Measurements from ENCODE around the gene LTB4R.

Gene LTB4R

GRCh38 chr14:24279301-24280186, 31.8 kb upstream of the LTB4R start:
- DNase-seq, result no peak

GRCh38 chr14:24280797-24281460, 30.4 kb upstream of the LTB4R start:
- no peak for DNase-seq

- no peak for DNase-seq
These were observed 29.7 kb upstream of the LTB4R start for GRCh38 chr14:24281636-24282035.

- no peak for DNase-seq
These were observed 28.6 kb upstream of the LTB4R start for GRCh38 chr14:24282736-24283135.

GRCh38 chr14:24283796-24284460, 27.4 kb upstream of the LTB4R start:
- DNase-seq, result no peak

- DNase-seq, result no peak
These were observed 26.7 kb upstream of the LTB4R start for GRCh38 chr14:24284501-24285035.

GRCh38 chr14:24285351-24285750, 26.0 kb upstream of the LTB4R start:
- DNase-seq, result no peak

- no peak for DNase-seq
These were observed 24.3 kb upstream of the LTB4R start for GRCh38 chr14:24286996-24287395.

- DNase-seq, result no peak
These were observed 21.5 kb upstream of the LTB4R start for GRCh38 chr14:24289649-24290280.

- DNase-seq, result no peak
These were observed 20.6 kb upstream of the LTB4R start for GRCh38 chr14:24290746-24291145.

- no peak for DNase-seq
These were observed 19.7 kb upstream of the LTB4R start for GRCh38 chr14:24291446-24292117.

- no peak for DNase-seq
These were observed 19.0 kb upstream of the LTB4R start for GRCh38 chr14:24292118-24292807.

GRCh38 chr14:24293525-24293924, 17.8 kb upstream of the LTB4R start:
- no peak for DNase-seq

GRCh38 chr14:24296341-24297157, 14.8 kb upstream of the LTB4R start:
- DNase-seq, result no peak

- no peak for DNase-seq
These were observed 13.9 kb upstream of the LTB4R start for GRCh38 chr14:24297190-24297964.

GRCh38 chr14:24298892-24299254, 12.4 kb upstream of the LTB4R start:
- no peak for DNase-seq

GRCh38 chr14:24299255-24300191, 11.8 kb upstream of the LTB4R start, which contains the start of the genes DHRS1 and NOP9:
DHRS1 (minus strand) TSS chr14:24299780; CDS start chr14:24299106, 674 bp downstream.
NOP9 (plus strand) TSS chr14:24299850; CDS start chr14:24299955, 105 bp downstream.
- peak; percentile 59 for DNase-seq

GRCh38 chr14:24300326-24300980, 10.8 kb upstream of the LTB4R start:
- no peak for DNase-seq

All from NCI-H510A (cell line).